LoVo (cell line): ENCODE results near the gene PDE7B.

Experiments
- DNase-seq: peaks from one replicate; pipeline ENCODE4 v3.0.0-alpha.2; 2016; ENCODE audit warnings: low spot score

The PDE7B gene

GRCh38 chr6:135990855-135991464 is 139.5 kb downstream of the PDE7B start:
- DNase-seq: no peak

- no peak for DNase-seq
Observed at GRCh38 chr6:135992739-135993138, 141.2 kb downstream of the PDE7B start.

GRCh38 chr6:135993361-135993760 is 141.9 kb downstream of the PDE7B start:
- DNase-seq: no peak

GRCh38 chr6:135994857-135995544 is 143.5 kb downstream of the PDE7B start:
- no peak for DNase-seq

GRCh38 chr6:135995545-135995898 is 144.0 kb downstream of the PDE7B start:
- no peak for DNase-seq

GRCh38 chr6:135996668-135997067 is 145.2 kb downstream of the PDE7B start:
- DNase-seq: no peak

GRCh38 chr6:135999393-135999792 is 147.9 kb downstream of the PDE7B start:
- no peak for DNase-seq

- DNase-seq: no peak
Observed at GRCh38 chr6:136007345-136007744, 155.8 kb downstream of the PDE7B start.

- DNase-seq: no peak
Observed at GRCh38 chr6:136011475-136011874, 160.0 kb downstream of the PDE7B start.

GRCh38 chr6:136012198-136012887 is 160.8 kb downstream of the PDE7B start:
- DNase-seq: no peak

- no peak for DNase-seq
Observed at GRCh38 chr6:136012943-136013342, 161.4 kb downstream of the PDE7B start.

GRCh38 chr6:136014454-136015437 is 163.2 kb downstream of the PDE7B start:
- no peak for DNase-seq

- no peak for DNase-seq
Observed at GRCh38 chr6:136015531-136015930, 164.0 kb downstream of the PDE7B start.

- no peak for DNase-seq
Observed at GRCh38 chr6:136016228-136017225, 165.0 kb downstream of the PDE7B start.

GRCh38 chr6:136020691-136021090 is 169.2 kb downstream of the PDE7B start:
- DNase-seq: no peak

GRCh38 chr6:136022224-136022874 is 170.8 kb downstream of the PDE7B start:
- no peak for DNase-seq

- DNase-seq: no peak
Observed at GRCh38 chr6:136024711-136025110, 173.2 kb downstream of the PDE7B start.

- DNase-seq: no peak
Observed at GRCh38 chr6:136025736-136026135, 174.2 kb downstream of the PDE7B start.

GRCh38 chr6:136030131-136030530 is 178.6 kb downstream of the PDE7B start:
- DNase-seq: no peak

- DNase-seq: no peak
Observed at GRCh38 chr6:136031982-136032381, 180.5 kb downstream of the PDE7B start.
